Karpas-422 (cell line): ENCODE measurements around the gene STMN3. TPM values are rescaled to one million over a fixed set of nuclear protein-coding genes. Genes with fewer than 3 reads are reported as not detected.
A peak's percentile ranks its signal among the peaks of the same experiment; 100 is the strongest.
"Not testable (repeated sequence)": the region's sequence is repeated elsewhere in the genome, so short reads cannot be mapped to it uniquely, and the experiment has no call there.

Experiments
- DNase-seq: peaks from one replicate; pipeline ENCODE4 v3.0.0-alpha.2; 2015
- H2AFZ ChIP-seq: fragments of 200-600 bp; sonication (generic); 2 replicates; pipeline ENCODE4 v1.6.1; 2014; ENCODE audit warnings: antibody characterized with exemption, low read length, mixed read lengths
- H3K27ac ChIP-seq: fragments of 200-600 bp; sonication (generic); 2 replicates; pipeline ENCODE4 v1.5.1; 2014; ENCODE audit warnings: mild to moderate bottlenecking, low read length, moderate library complexity
- H3K27me3 ChIP-seq: fragments of 200-600 bp; sonication (generic); 2 replicates; pipeline ENCODE4 v1.6.1; 2014; ENCODE audit warnings: low read length, mixed read lengths
- H3K36me3 ChIP-seq: fragments of 200-600 bp; sonication (generic); 2 replicates; pipeline ENCODE4 v1.6.1; 2014; ENCODE audit warnings: low read length, mixed read lengths; ENCODE audit not compliant: insufficient read depth
- H3K4me1 ChIP-seq: fragments of 200-600 bp; sonication (generic); 2 replicates; pipeline ENCODE4 v1.6.1; 2014; ENCODE audit warnings: mild to moderate bottlenecking, low read length, mixed read lengths
- H3K4me2 ChIP-seq: fragments of 200-600 bp; sonication (generic); 2 replicates; pipeline ENCODE4 v1.6.1; 2014; ENCODE audit warnings: low read length, low read depth, mild to moderate bottlenecking; ENCODE audit not compliant: poor library complexity, severe bottlenecking
- H3K4me3 ChIP-seq: fragments of 200-600 bp; sonication (generic); 2 replicates; pipeline ENCODE4 v1.5.1; 2014; ENCODE audit warnings: mild to moderate bottlenecking, antibody characterized with exemption, low read length, mixed read lengths
- H3K79me2 ChIP-seq: fragments of 200-600 bp; sonication (generic); 2 replicates; pipeline ENCODE4 v1.6.1; 2014; ENCODE audit warnings: mild to moderate bottlenecking, low read length, mixed read lengths
- H3K9ac ChIP-seq: fragments of 200-600 bp; sonication (generic); 2 replicates; pipeline ENCODE4 v1.6.0; 2014; ENCODE audit warnings: low read length
- H3K9me2 ChIP-seq: fragments of 200-600 bp; sonication (generic), shearing (Covaris generic); replicated peaks from 2 replicates; pipeline ENCODE4 v1.6.0; 2014; ENCODE audit warnings: mild to moderate bottlenecking, low read length, moderate library complexity; ENCODE audit not compliant: insufficient read depth
- H3K9me3 ChIP-seq: fragments of 300-700, 200-600 bp; sonication (generic); 2 replicates; pipeline ENCODE4 v1.6.1; 2014; ENCODE audit warnings: low read length, mixed read lengths
- H4K20me1 ChIP-seq: fragments of 200-600 bp; sonication (generic); 2 replicates; pipeline ENCODE4 v1.6.1; 2014; ENCODE audit warnings: mild to moderate bottlenecking, antibody characterized with exemption, low read length, low read depth; ENCODE audit not compliant: insufficient read depth
- total RNA-seq: library from RNA; depleted of rRNA; stranded (reverse); fragments of >200 nt; shearing (Covaris generic); gene quantifications from 2 replicates; pipeline ENCODE4 v1.2.3, GENCODE V29; 2014; ENCODE audit warnings: low replicate concordance

The STMN3 gene
- total RNA-seq, 1 experiment from 2014 or later: 1.4 TPM

GRCh38 chr20:63612276-63612931 lies 40.8 kb downstream of the STMN3 start:
- Histone ChIP-seq H3K9ac (no peak overlapping the region), H3K79me2 (peaks cover 30% of the 10 kb centered on the region; the same call in 1 of the 2 replicates), H2AFZ (no peak overlapping the region), H3K9me3 (peaks cover 4% of the 10 kb centered on the region; the same call in 1 of the 2 replicates), H3K4me2 (no peak overlapping the region), H3K27me3 (no peaks in the 10 kb centered on the region), H3K4me1 (no peaks in the 10 kb centered on the region), H3K4me3 (no peak overlapping the region), H3K9me2 (no peaks in the 10 kb centered on the region), H3K27ac (no peak overlapping the region), H4K20me1 (no peaks in the 10 kb centered on the region), H3K36me3 (peaks cover 10% of the 10 kb centered on the region)
- no peak for DNase-seq

GRCh38 chr20:63611646-63612045 lies 41.6 kb downstream of the STMN3 start:
- Histone ChIP-seq H3K27me3 (no peaks in the 10 kb centered on the region), H3K4me2 (no peak overlapping the region), H3K27ac (no peak overlapping the region), H2AFZ (no peak overlapping the region), H3K79me2 (peaks cover 35% of the 10 kb centered on the region), H3K9me2 (no peaks in the 10 kb centered on the region), H3K36me3 (peaks cover 10% of the 10 kb centered on the region), H4K20me1 (no peaks in the 10 kb centered on the region), H3K9ac (no peak overlapping the region), H3K4me3 (no peak overlapping the region), H3K9me3 (peaks cover 4% of the 10 kb centered on the region; the same call in 1 of the 2 replicates), H3K4me1 (no peaks in the 10 kb centered on the region)
- DNase-seq: no peak

- Histone ChIP-seq H3K9me3 (peaks cover 4% of the 10 kb centered on the region; the same call in 1 of the 2 replicates), H3K4me3 (no peak overlapping the region), H3K36me3 (peaks cover 10% of the 10 kb centered on the region), H3K9ac (no peak overlapping the region), H3K27ac (no peak overlapping the region), H3K4me2 (no peak overlapping the region), H3K4me1 (no peaks in the 10 kb centered on the region), H4K20me1 (no peaks in the 10 kb centered on the region), H2AFZ (no peak overlapping the region), H3K9me2 (no peaks in the 10 kb centered on the region), H3K79me2 (peaks cover 40% of the 10 kb centered on the region), H3K27me3 (no peaks in the 10 kb centered on the region)
- no peak for DNase-seq
Observed at GRCh38 chr20:63610581-63611435, 42.4 kb downstream of the STMN3 start.

- H3K9ac ChIP-seq: no peak overlapping the region
- no peak overlapping the region for H3K4me3 ChIP-seq
- H3K27me3 ChIP-seq: no peaks in the 10 kb centered on the region
- H3K9me2 ChIP-seq: no peaks in the 10 kb centered on the region
- H4K20me1 ChIP-seq: no peaks in the 10 kb centered on the region
- H3K79me2 ChIP-seq: peaks cover 17% of the 10 kb centered on the region
- H3K4me2 ChIP-seq: no peak overlapping the region
- H2AFZ ChIP-seq: no peak overlapping the region
- peaks cover 3% of the 10 kb centered on the region; the same call in 1 of the 2 replicates for H3K9me3 ChIP-seq
- H3K4me1 ChIP-seq: peaks cover 10% of the 10 kb centered on the region
- peaks cover 7% of the 10 kb centered on the region for H3K36me3 ChIP-seq
- H3K27ac ChIP-seq: no peak overlapping the region
- no peak for DNase-seq
Observed at GRCh38 chr20:63606686-63607085, 46.5 kb downstream of the STMN3 start.

- H2AFZ ChIP-seq: no peak overlapping the region
- peaks cover 13% of the 10 kb centered on the region for H3K79me2 ChIP-seq
- H3K9me2 ChIP-seq: no peaks in the 10 kb centered on the region
- H3K27ac ChIP-seq: no peak overlapping the region
- H3K27me3 ChIP-seq: no peaks in the 10 kb centered on the region
- peak; percentile 69 for DNase-seq
- no peak overlapping the region for H3K4me2 ChIP-seq
- peaks cover 10% of the 10 kb centered on the region for H3K4me1 ChIP-seq
- H3K36me3 ChIP-seq: peaks cover 4% of the 10 kb centered on the region; the same call in 1 of the 2 replicates
- no peaks in the 10 kb centered on the region for H3K9me3 ChIP-seq
- no peak overlapping the region for H3K9ac ChIP-seq
- no peak overlapping the region for H3K4me3 ChIP-seq
- no peaks in the 10 kb centered on the region for H4K20me1 ChIP-seq
Observed at GRCh38 chr20:63602321-63602720, 50.9 kb downstream of the STMN3 start.

GRCh38 chr20:63601679-63602078 lies 51.5 kb downstream of the STMN3 start:
- not testable (repeated sequence) for H3K27me3 ChIP-seq, H3K79me2 ChIP-seq, H3K4me2 ChIP-seq, H3K4me1 ChIP-seq, H3K4me3 ChIP-seq, H3K27ac ChIP-seq, H3K9me2 ChIP-seq, H4K20me1 ChIP-seq, H3K36me3 ChIP-seq, H2AFZ ChIP-seq, H3K9me3 ChIP-seq, H3K9ac ChIP-seq, DNase-seq

GRCh38 chr20:63599396-63600050 lies 53.7 kb downstream of the STMN3 start:
- no peaks in the 10 kb centered on the region for H3K79me2 ChIP-seq
- H3K9ac ChIP-seq: no peak overlapping the region
- H3K4me3 ChIP-seq: no peak overlapping the region
- H3K9me2 ChIP-seq: no peaks in the 10 kb centered on the region
- H3K4me2 ChIP-seq: no peak overlapping the region
- H3K27ac ChIP-seq: no peak overlapping the region
- no peak for DNase-seq
- no peaks in the 10 kb centered on the region for H3K27me3 ChIP-seq
- peaks cover 10% of the 10 kb centered on the region for H3K4me1 ChIP-seq
- H3K9me3 ChIP-seq: no peaks in the 10 kb centered on the region
- peaks cover 4% of the 10 kb centered on the region; the same call in 1 of the 2 replicates for H3K36me3 ChIP-seq
- no peak overlapping the region for H2AFZ ChIP-seq
- no peaks in the 10 kb centered on the region for H4K20me1 ChIP-seq
